T-cell (primary cell): ENCODE results near the gene SMAD3. TPM values are rescaled to one million over a fixed set of nuclear protein-coding genes. Genes with fewer than 3 reads are reported as not detected.

ENCODE experiments used
- ATAC-seq, 4 experiments: fragments of 200-7000 bp in 3 of 4; fragments of 150-1000 bp in 1 of 4; cut with Tn5 transposase; replicated peaks in 1 of 4; 1 replicate in 3 of 4; 2 replicates in 1 of 4; pipeline ENCODE4 v1.10.0; 2021; ENCODE audit warnings: moderate library complexity in 3 of 4, mild to moderate bottlenecking in 2 of 4, moderate number of reproducible peaks in 1 of 4
- CTCF ChIA-PET, 2 donors: fragments of 300-600 bp; sonication (Branson Sonifier 250); formaldehyde crosslinking; loops; one replicate each; lab custom pipeline; 2022; ENCODE audit warnings: antibody characterized with exemption in 2 of 2; lab: Charles Lee
- POLR2A ChIA-PET, 2 donors: fragments of 300-600 bp; sonication (Branson Sonifier 250); formaldehyde crosslinking; loops; one replicate each; lab custom pipeline; 2022; ENCODE audit warnings: antibody characterized with exemption in 2 of 2; lab: Charles Lee
- DNase-seq, 35 experiments: peaks; one replicate each; pipeline versions ENCODE4 v3.0.0 to v3.0.0-alpha.2; 2013 to 2023
- H3K27ac ChIP-seq: one replicate; pipeline ENCODE4 v1.5.1; 2013; ENCODE audit warnings: low read length
- H3K27me3 ChIP-seq, 2 experiments: replicated peaks in 1 of 2; 1 replicate in 1 of 2; 2 replicates in 1 of 2; pipeline versions ENCODE4 v1.6.1 to v1.7.0; 2013; ENCODE audit warnings: low read length in 1 of 2, mixed read lengths in 1 of 2; ENCODE audit not compliant: control insufficient read depth in 2 of 2, insufficient read depth in 2 of 2; ENCODE audit errors: extremely low read depth in 1 of 2
- H3K36me3 ChIP-seq, 2 donors: 1 replicate in 1 of 2; 2 replicates in 1 of 2; pipeline versions ENCODE4 v1.6.1 to v1.7.0; 2013; ENCODE audit warnings: low read length in 1 of 2; ENCODE audit not compliant: control insufficient read depth in 2 of 2, insufficient read depth in 1 of 2; ENCODE audit errors: extremely low read depth in 1 of 2
- H3K4me1 ChIP-seq, 2 experiments: 1 replicate in 1 of 2; 2 replicates in 1 of 2; pipeline versions ENCODE4 v1.6.1 to v1.7.0; 2013; ENCODE audit warnings: low read length in 2 of 2, mixed read lengths in 1 of 2; ENCODE audit not compliant: insufficient read depth in 2 of 2, control insufficient read depth in 1 of 2; ENCODE audit errors: extremely low read depth in 1 of 2
- H3K4me3 ChIP-seq, 2 donors: 1 replicate in 1 of 2; 2 replicates in 1 of 2; pipeline versions ENCODE4 v1.5.1 to v1.7.0; 2013; ENCODE audit warnings: mild to moderate bottlenecking in 2 of 2, low read length in 1 of 2, moderate library complexity in 1 of 2; ENCODE audit not compliant: control insufficient read depth in 1 of 2; ENCODE audit errors: extremely low read depth in 1 of 2
- H3K9me3 ChIP-seq: 2 replicates; pipeline ENCODE4 v1.7.0; 2013
- H3K27ac Mint-ChIP-seq, 2 donors: one replicate each; pipeline ENCODE4 v1.8.0; 2020 to 2021; ENCODE audit warnings: mild to moderate bottlenecking in 2 of 2, mixed read lengths in 2 of 2
- H3K27me3 Mint-ChIP-seq, 2 donors: one replicate each; pipeline ENCODE4 v1.8.0; 2021 to 2022; ENCODE audit warnings: mixed read lengths in 2 of 2
- H3K36me3 Mint-ChIP-seq: one replicate; pipeline ENCODE4 v1.8.0; 2021; ENCODE audit warnings: mixed read lengths
- H3K4me1 Mint-ChIP-seq, 3 donors: one replicate each; pipeline ENCODE4 v1.8.0; 2020 to 2022; ENCODE audit warnings: mixed read lengths in 3 of 3, mild to moderate bottlenecking in 1 of 3
- H3K4me3 Mint-ChIP-seq, 3 donors: one replicate each; pipeline ENCODE4 v1.8.0; 2020 to 2022; ENCODE audit warnings: mild to moderate bottlenecking in 3 of 3, mixed read lengths in 3 of 3, moderate library complexity in 3 of 3
- H3K9me3 Mint-ChIP-seq, 3 donors: one replicate each; pipeline ENCODE4 v1.8.0; 2020 to 2022; ENCODE audit warnings: mixed read lengths in 3 of 3
- WGBS: methylation state at CpG from one replicate; pipeline ENCODE4 v1.1.5; 2013; ENCODE audit warnings: missing lambda C conversion rate; ENCODE audit not compliant: insufficient coverage; 5-methylcytosine and 5-hydroxymethylcytosine counted together
- total RNA-seq, 35 experiments: library from RNA in 6 of 35; stranded (reverse) in 6 of 35; fragments of 120-200 nt in 1 of 35; gene quantifications; one replicate each; pipeline versions ENCODE4 v1.2.1 to v1.2.4 and lab custom pipeline; 2013 to 2026

Gene SMAD3
- total RNA-seq, 5 donors from 2014 or later (not counting 1 experiment from before 2014, with no cell fraction given): 55.4 to 159 (median 110) TPM

DNA sequence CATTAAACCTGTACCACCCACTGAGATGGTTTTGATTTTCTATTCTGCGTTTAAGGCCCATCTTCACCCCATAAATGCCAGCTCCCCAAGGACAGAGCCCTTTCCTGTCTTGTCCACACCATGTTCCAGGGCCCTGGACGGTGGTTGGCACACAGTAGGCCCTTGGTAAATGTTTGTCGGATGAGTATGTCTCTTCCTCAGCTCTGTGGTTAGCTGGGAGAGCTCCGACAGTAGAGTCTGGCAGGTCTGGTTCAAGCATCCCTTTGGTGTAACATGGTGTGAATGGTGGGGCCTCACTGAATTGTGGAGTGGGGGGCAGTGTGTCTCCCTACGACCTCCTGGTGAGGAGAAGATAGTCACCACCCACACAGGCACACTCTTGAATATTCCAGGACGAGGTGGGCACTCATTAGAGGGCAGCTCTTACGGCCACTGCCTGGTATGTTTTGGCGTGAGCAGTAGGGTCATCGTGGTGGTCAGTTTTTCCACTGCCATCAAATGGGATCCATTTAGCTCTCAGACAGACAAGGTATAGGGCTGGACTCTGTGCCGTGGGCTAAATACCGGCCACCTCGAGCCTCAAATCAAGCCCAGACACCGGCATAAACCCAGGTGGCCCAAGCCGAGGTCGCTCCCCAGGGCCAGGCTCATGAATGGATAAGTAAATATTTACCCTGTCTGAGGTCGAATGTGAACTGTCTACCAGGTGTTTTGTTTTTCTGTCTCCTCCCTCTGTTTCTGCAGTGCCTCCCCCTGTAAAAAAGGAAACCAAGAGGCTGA is 61.3 kb downstream of the SMAD3 start:
- Histone ChIP-seq H3K9me3 (no peaks in the 10 kb centered on the region), H3K36me3 (peaks cover 0 to 4% of the 10 kb centered on the region in 2 donors), H3K4me1 (peaks cover 12 to 56% of the 10 kb centered on the region in 2 experiments), H3K27me3 (no peaks in the 10 kb centered on the region), H3K27ac (no peak overlapping the region), H3K4me3 (no peak overlapping the region)
- ChIA-PET POLR2A (no interaction called here), CTCF (no interaction called here)
- Mint-ChIP-seq H3K4me3 (no peak overlapping the region), H3K36me3 (peaks cover 15% of the 10 kb centered on the region), H3K27me3 (no peaks in the 10 kb centered on the region), H3K4me1 (peaks cover 46 to 91% (median 88%) of the 10 kb centered on the region in 3 donors), H3K27ac (peak overlapping the region; percentile 59 to 71), H3K9me3 (no peaks in the 10 kb centered on the region)
- 74% methylated on average over 9 of the region's 16 CpGs for WGBS
- no peak for DNase-seq
- ATAC-seq: no peak

DNA sequence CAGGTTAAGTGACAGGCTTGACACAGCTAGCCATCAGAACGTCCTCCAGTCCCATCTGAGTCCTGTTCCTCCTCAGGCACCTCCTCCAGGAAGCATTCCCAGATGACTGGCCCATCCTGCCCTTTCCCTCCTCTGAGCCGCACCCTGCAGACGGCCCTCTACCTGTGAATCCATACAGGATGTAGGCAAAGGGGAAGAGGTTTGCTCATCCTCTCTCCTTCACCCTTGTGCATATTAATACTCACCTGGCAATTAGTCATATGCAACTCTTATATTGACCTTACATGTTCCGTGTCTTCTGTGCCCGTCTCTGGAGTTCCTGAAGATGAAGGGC is 61.9 kb downstream of the SMAD3 start:
- Histone ChIP-seq H3K4me3 (no peak overlapping the region), H3K27ac (no peak overlapping the region), H3K36me3 (peaks cover 0 to 4% of the 10 kb centered on the region in 2 donors), H3K27me3 (no peaks in the 10 kb centered on the region), H3K4me1 (peaks cover 6 to 56% of the 10 kb centered on the region in 2 experiments), H3K9me3 (no peaks in the 10 kb centered on the region)
- ChIA-PET POLR2A (no interaction called here), CTCF (no interaction called here)
- no CpG with 5 or more reads among the region's 5 CpGs for WGBS
- H3K9me3 Mint-ChIP-seq: no peaks in the 10 kb centered on the region
- peaks cover 47 to 91% (median 88%) of the 10 kb centered on the region in 3 donors for H3K4me1 Mint-ChIP-seq
- ATAC-seq (no peak), DNase-seq (no peak)
- H3K27me3 Mint-ChIP-seq: no peaks in the 10 kb centered on the region
- H3K36me3 Mint-ChIP-seq: peaks cover 15% of the 10 kb centered on the region
- H3K4me3 Mint-ChIP-seq: no peak overlapping the region
- H3K27ac Mint-ChIP-seq: peak overlapping the region; percentile 57 to 58

DNA sequence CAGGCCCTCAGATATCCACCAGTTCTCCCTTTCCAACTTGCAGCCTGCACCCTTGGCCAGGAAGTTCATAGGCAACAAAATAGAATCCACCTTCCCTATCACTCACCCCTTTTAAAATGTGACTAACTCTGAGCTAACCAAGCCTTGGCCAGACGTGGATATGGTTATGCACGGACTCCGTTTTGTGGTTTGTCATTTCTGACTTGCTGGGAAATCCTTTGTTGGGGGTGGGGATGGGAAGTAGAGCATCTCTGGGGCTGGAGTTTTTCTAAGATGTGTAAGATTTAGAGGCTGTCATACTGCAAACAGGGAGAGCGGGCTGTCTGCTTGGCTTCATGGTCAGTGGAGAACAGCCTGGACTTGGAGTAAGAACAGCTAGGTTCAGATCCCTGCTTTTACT is 62.6 kb downstream of the SMAD3 start:
- peaks cover 49 to 91% (median 88%) of the 10 kb centered on the region in 3 donors for H3K4me1 Mint-ChIP-seq
- H3K27ac ChIP-seq: no peak overlapping the region

DNA sequence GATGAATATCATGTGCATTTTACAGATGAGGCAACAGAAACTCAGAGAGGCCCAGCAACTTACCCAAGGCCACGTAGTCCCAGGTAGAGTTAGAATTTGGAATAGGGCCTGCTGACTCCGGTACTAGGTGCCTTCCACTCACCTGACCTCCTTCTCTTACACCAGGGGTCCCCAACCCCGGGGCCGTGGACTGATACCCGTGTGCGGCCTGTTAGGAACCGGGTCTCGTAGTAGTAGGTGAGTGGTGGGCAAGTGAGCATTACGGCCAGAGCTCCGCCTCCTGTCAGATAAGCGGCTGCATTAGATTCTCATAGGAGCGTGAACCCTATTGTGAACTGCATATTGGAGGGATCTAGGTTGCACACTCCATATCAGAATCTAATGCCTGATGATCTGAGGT is 64.8 kb downstream of the SMAD3 start:
- ATAC-seq (no peak), DNase-seq (no peak)
- no peaks in the 10 kb centered on the region for H3K27me3 ChIP-seq
- H3K4me3 ChIP-seq: no peak overlapping the region
- peaks cover 59 to 93% (median 93%) of the 10 kb centered on the region in 3 donors for H3K4me1 Mint-ChIP-seq
- no peaks in the 10 kb centered on the region for H3K27me3 Mint-ChIP-seq
- peak overlapping the region; percentile 58 to 72 for H3K27ac Mint-ChIP-seq
- H3K27ac ChIP-seq: no peak overlapping the region
- no peaks in the 10 kb centered on the region for H3K9me3 Mint-ChIP-seq
- H3K4me1 ChIP-seq: peaks cover 15 to 76% of the 10 kb centered on the region in 2 experiments
- H3K9me3 ChIP-seq: no peaks in the 10 kb centered on the region
- no peak overlapping the region for H3K4me3 Mint-ChIP-seq
- WGBS: 96% methylated on average over 5 of the region's 12 CpGs
- POLR2A ChIA-PET: no interaction called here
- CTCF ChIA-PET: interaction anchor here in 1 of 2 donors (0.6 kb wide), 1 partner anchor 32 kb away, joined by 8 read pairs; no protein-coding TSS in a partner anchor
- H3K36me3 Mint-ChIP-seq: peaks cover 14% of the 10 kb centered on the region
- peaks cover 0 to 4% of the 10 kb centered on the region in 2 donors for H3K36me3 ChIP-seq

More for the DNA sequence above, 62.6 kb downstream of the SMAD3 start:
- no peaks in the 10 kb centered on the region for H3K9me3 ChIP-seq
- H3K4me3 ChIP-seq: no peak overlapping the region
- H3K27ac Mint-ChIP-seq: peak overlapping the region; percentile 57 to 58
- H3K27me3 Mint-ChIP-seq: no peaks in the 10 kb centered on the region
- CTCF ChIA-PET: no interaction called here
- POLR2A ChIA-PET: no interaction called here
- H3K36me3 Mint-ChIP-seq: peaks cover 15% of the 10 kb centered on the region
- WGBS: 56% methylated on average over 3 of the region's 4 CpGs
- H3K4me3 Mint-ChIP-seq: no peak overlapping the region
- ATAC-seq (no peak), DNase-seq (no peak)
- H3K9me3 Mint-ChIP-seq: no peaks in the 10 kb centered on the region
- no peaks in the 10 kb centered on the region for H3K27me3 ChIP-seq
- peaks cover 7 to 60% of the 10 kb centered on the region in 2 experiments for H3K4me1 ChIP-seq
- peaks cover 0 to 4% of the 10 kb centered on the region in 2 donors for H3K36me3 ChIP-seq

DNA sequence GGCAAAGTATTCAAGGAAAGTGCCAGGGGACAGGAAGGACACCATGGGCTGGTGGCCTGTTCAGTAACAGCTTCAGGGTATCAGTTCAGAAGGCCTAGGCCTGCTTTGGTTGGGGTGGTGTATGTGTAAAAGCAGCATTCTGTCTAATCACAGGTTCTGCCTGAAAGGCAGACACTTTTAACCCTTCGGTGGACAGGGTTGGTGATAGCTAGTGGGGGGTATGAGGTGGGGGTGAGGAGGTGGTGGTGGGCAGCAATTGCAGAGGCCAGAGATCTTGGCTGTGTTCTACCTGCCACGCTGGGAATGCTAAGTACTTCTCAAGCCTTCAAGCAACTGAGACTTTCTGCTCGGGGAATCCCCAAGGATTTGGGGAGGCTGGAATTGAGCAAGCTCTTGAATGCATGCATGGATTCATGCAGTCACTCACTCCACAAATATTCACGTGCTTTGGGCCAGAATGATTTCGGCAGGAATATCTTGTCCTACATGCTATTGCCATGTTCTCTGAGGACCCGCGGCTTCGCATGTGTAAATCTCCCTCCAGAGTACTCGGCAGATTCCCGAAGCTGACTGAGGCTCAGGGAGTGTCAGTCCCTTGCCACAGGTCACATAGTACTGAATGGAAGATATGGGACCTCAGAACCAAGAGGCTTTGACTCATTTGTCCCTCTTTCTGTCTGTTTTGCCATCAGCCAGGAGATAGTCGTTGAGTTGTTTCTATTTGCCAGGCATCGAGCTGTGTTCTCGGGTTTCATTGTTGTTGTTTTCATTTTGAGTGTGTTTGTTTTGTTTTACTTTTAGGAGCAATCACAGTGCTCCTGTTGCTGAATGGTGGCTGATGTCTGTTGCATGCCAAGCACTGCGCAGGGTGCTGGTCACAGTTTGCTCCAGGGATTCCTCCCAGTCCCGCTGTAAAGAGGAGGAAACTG is 65.5 kb downstream of the SMAD3 start:
- H3K36me3 ChIP-seq: peaks cover 0 to 4% of the 10 kb centered on the region in 2 donors
- H3K27me3 Mint-ChIP-seq: no peaks in the 10 kb centered on the region
- peaks cover 21 to 81% of the 10 kb centered on the region in 2 experiments for H3K4me1 ChIP-seq
- H3K4me3 ChIP-seq: no peak overlapping the region
- peak overlapping the region in 1 of 3 donors; percentile 9 for H3K4me3 Mint-ChIP-seq
- peak overlapping the region; percentile 23 for H3K27ac ChIP-seq
- H3K27me3 ChIP-seq: no peaks in the 10 kb centered on the region
- H3K36me3 Mint-ChIP-seq: peaks cover 12% of the 10 kb centered on the region
- H3K9me3 Mint-ChIP-seq: no peaks in the 10 kb centered on the region
- H3K27ac Mint-ChIP-seq: peak overlapping the region; percentile 74 to 82
- no peak for DNase-seq
- ATAC-seq: no peak
- CTCF ChIA-PET: no interaction called here
- POLR2A ChIA-PET: no interaction called here
- 78% methylated on average over 13 of the region's 15 CpGs for WGBS
- peaks cover 63 to 94% (median 93%) of the 10 kb centered on the region in 3 donors for H3K4me1 Mint-ChIP-seq
- no peaks in the 10 kb centered on the region for H3K9me3 ChIP-seq

DNA sequence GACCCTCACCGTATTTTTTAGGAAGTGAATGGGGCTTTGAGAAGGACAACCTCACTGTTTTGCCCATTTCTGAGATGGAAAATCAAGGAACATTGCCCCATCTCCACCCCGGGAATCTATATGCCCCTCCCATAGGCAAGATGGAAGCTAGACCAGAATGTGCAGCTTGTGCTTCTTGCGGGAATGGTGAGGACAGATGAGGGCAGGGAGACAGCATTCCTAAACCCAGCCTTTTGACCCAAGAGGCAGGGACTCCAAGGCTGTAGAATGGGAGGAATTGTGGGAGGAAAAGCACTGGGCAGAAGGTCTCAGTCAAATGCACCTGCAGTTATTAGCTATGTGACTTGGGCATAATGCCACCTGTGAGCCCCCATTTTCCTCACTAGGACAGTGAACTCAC is 66.9 kb downstream of the SMAD3 start:
- DNase-seq: no peak
- H3K4me3 Mint-ChIP-seq: no peak overlapping the region
- no peaks in the 10 kb centered on the region for H3K27me3 Mint-ChIP-seq
- no CpG with 5 or more reads among the region's 3 CpGs for WGBS
- CTCF ChIA-PET: no interaction called here
- no peak overlapping the region for H3K4me3 ChIP-seq
- peaks cover 21 to 78% of the 10 kb centered on the region in 2 experiments for H3K4me1 ChIP-seq
- no peak for ATAC-seq
- POLR2A ChIA-PET: no interaction called here
- H3K27ac Mint-ChIP-seq: peak overlapping the region; percentile 82 to 99
- H3K36me3 Mint-ChIP-seq: peaks cover 11% of the 10 kb centered on the region
- peak overlapping the region; percentile 91 for H3K27ac ChIP-seq
- no peaks in the 10 kb centered on the region for H3K9me3 Mint-ChIP-seq
- no peaks in the 10 kb centered on the region for H3K9me3 ChIP-seq
- peaks cover 75 to 96% (median 93%) of the 10 kb centered on the region in 3 donors for H3K4me1 Mint-ChIP-seq
- H3K36me3 ChIP-seq: no peaks in the 10 kb centered on the region
- no peaks in the 10 kb centered on the region for H3K27me3 ChIP-seq
